GM12878 (cell line): ENCODE measurements around the gene LRRC2. TPM values are rescaled to one million over a fixed set of nuclear protein-coding genes. Genes with fewer than 3 reads are reported as not detected.

Experiments
- ATAC-seq: fragments of 200-7000 bp; cut with Tn5 transposase; 3 replicates; pipeline ENCODE4 v1.9.1; 2020; ENCODE audit warnings: mild to moderate bottlenecking, moderate library complexity
- BruUV-seq: library from RNA; stranded (reverse); fragments of 400-500 nt; replicated peaks from 2 replicates; lab custom pipeline; 2021; lab: Mats Ljungman, UMichigan
- CTCF ChIA-PET: fragments of 300-600 bp; sonication (Branson Sonifier 250); formaldehyde crosslinking; extraction: SDS; loops from one replicate; lab custom pipeline; 2021; ENCODE audit warnings: inconsistent platforms; lab: Yijun Ruan, JAX
- POLR2A ChIA-PET: fragments of 350-600 bp; formaldehyde crosslinking; extraction: SDS; loops from one replicate; lab custom pipeline; 2021; ENCODE audit warnings: inconsistent platforms; lab: Charles Lee
- RAD21 ChIA-PET: fragments of 300-600 bp; sonication (Branson Sonifier 250); formaldehyde crosslinking; loops from one replicate; lab custom pipeline; 2023; ENCODE audit warnings: antibody characterized with exemption; ENCODE audit not compliant: unreplicated experiment; lab: Charles Lee
- SMC1A ChIA-PET: fragments of 300-600 bp; sonication (Branson Sonifier 250); formaldehyde crosslinking; loops from one replicate; lab custom pipeline; 2023; ENCODE audit not compliant: unreplicated experiment, uncharacterized antibody; lab: Charles Lee
- DNase-seq: peaks from one replicate; pipeline ENCODE4 v3.0.0-alpha.2; 2011; ENCODE audit warnings: low read depth, low spot score
- FAIRE-seq: peaks from 3 replicates; lab custom pipeline; 2011; peaks lifted over from hg19 to GRCh38; lab: Jason Lieb, UNC
- H2AFZ ChIP-seq: 2 replicates; pipeline ENCODE4 v1.6.0; 2011; ENCODE audit warnings: low read depth, low read length, control low read depth; ENCODE audit not compliant: control insufficient read depth
- H3K27ac ChIP-seq: 2 replicates; pipeline ENCODE4 v1.5.1; 2011; ENCODE audit warnings: control low read depth; ENCODE audit not compliant: control insufficient read depth, insufficient read depth
- H3K27me3 ChIP-seq, 2 experiments: replicated peaks in 1 of 2; 2 replicates each; pipeline versions ENCODE4 v1.6.0 to v1.6.1; 2011; ENCODE audit warnings: low read length in 1 of 2; ENCODE audit not compliant: control insufficient read depth in 2 of 2, insufficient read depth in 2 of 2
- H3K36me3 ChIP-seq, 2 experiments: 2 replicates each; pipeline ENCODE4 v1.5.1; 2011; ENCODE audit warnings: low read length in 1 of 2; ENCODE audit not compliant: control insufficient read depth in 2 of 2, insufficient read depth in 2 of 2
- H3K4me1 ChIP-seq: 2 replicates; pipeline ENCODE4 v1.6.1; 2011; ENCODE audit warnings: mild to moderate bottlenecking, low read length, moderate library complexity, mixed read lengths; ENCODE audit not compliant: control insufficient read depth, insufficient read depth
- H3K4me2 ChIP-seq: 2 replicates; pipeline ENCODE4 v1.6.0; 2011; ENCODE audit warnings: control low read depth; ENCODE audit not compliant: control insufficient read depth, insufficient read depth
- H3K4me3 ChIP-seq: fragments of 200-600 bp; sonication (generic); 2 replicates; pipeline ENCODE4 v1.5.1; 2016
- H3K79me2 ChIP-seq: 2 replicates; pipeline ENCODE4 v1.6.0; 2011; ENCODE audit warnings: low read length; ENCODE audit not compliant: control insufficient read depth, insufficient read depth
- H3K9ac ChIP-seq: 2 replicates; pipeline ENCODE4 v1.8.0; 2011; ENCODE audit warnings: low read length, control low read depth, mixed read lengths; ENCODE audit not compliant: control insufficient read depth, insufficient read depth
- H3K9me3 ChIP-seq: replicated peaks from 3 replicates; pipeline ENCODE4 v1.5.1; 2011; ENCODE audit warnings: mild to moderate bottlenecking, low read length; ENCODE audit not compliant: control insufficient read depth, insufficient read depth
- H4K20me1 ChIP-seq: 2 replicates; pipeline ENCODE4 v1.6.0; 2011; ENCODE audit not compliant: control insufficient read depth, insufficient read depth
- BCL3 ChIP-seq: IDR thresholded peaks from 2 replicates; pipeline ENCODE4 v1.6.1; 2011; ENCODE audit warnings: borderline replicate concordance, low read depth, mild to moderate bottlenecking, moderate library complexity, low read length; ENCODE audit not compliant: insufficient read depth, poor library complexity, severe bottlenecking
- CHD2 ChIP-seq: IDR thresholded peaks from 2 replicates; pipeline ENCODE4 v1.6.1; 2011; ENCODE audit warnings: low read depth, low read length, improper control_type of control experiment, borderline replicate concordance
- E4F1 ChIP-seq: fragments of 450-650 bp; IDR thresholded peaks from 2 replicates; pipeline ENCODE4 v1.6.1; 2018; ENCODE audit warnings: borderline replicate concordance, mild to moderate bottlenecking; ENCODE audit not compliant: partially characterized antibody
- HDAC6 ChIP-seq: fragments of 200-600 bp; sonication (generic); IDR thresholded peaks from one replicate; pipeline ENCODE4 v1.8.0; 2017; ENCODE audit warnings: antibody characterized with exemption; ENCODE audit not compliant: unreplicated experiment
- KDM1A ChIP-seq: fragments of 200-600 bp; sonication (generic); IDR thresholded peaks from 2 replicates; pipeline ENCODE4 v1.6.1; 2016; ENCODE audit warnings: borderline replicate concordance
- MYC ChIP-seq: IDR thresholded peaks from 2 replicates; pipeline ENCODE4 v1.6.1; 2011; ENCODE audit warnings: mild to moderate bottlenecking, low read length, moderate library complexity, inconsistent platforms; ENCODE audit not compliant: insufficient read depth, insufficient replicate concordance, insufficient read length, severe bottlenecking
- NKRF ChIP-seq: fragments of 450-650 bp; conservative IDR thresholded peaks from 2 replicates; pipeline ENCODE4 v1.6.1; 2017; ENCODE audit warnings: mild to moderate bottlenecking, moderate library complexity
- PKNOX1 ChIP-seq: fragments of 450-650 bp; IDR thresholded peaks from 2 replicates; pipeline ENCODE4 v1.6.1; 2016; ENCODE audit warnings: mild to moderate bottlenecking
- SRF ChIP-seq, 2 experiments: IDR thresholded peaks; 2 replicates each; pipeline ENCODE4 v1.6.1; 2011; ENCODE audit warnings: low read depth in 2 of 2, low read length in 2 of 2, mild to moderate bottlenecking in 1 of 2, moderate library complexity in 1 of 2
- TCF12 ChIP-seq: IDR thresholded peaks from 2 replicates; pipeline ENCODE4 v1.6.1; 2011; ENCODE audit warnings: low read depth, mild to moderate bottlenecking, low read length
- TCF3 ChIP-seq: IDR thresholded peaks from 2 replicates; pipeline ENCODE4 v1.6.1; 2012; ENCODE audit warnings: low read depth, mild to moderate bottlenecking, low read length, borderline replicate concordance; ENCODE audit not compliant: insufficient read depth
- ZBED1 ChIP-seq: IDR thresholded peaks from 2 replicates; pipeline ENCODE4 v1.6.1; 2016; ENCODE audit warnings: borderline replicate concordance
- ZNF207 ChIP-seq: fragments of 450-650 bp; IDR thresholded peaks from 2 replicates; pipeline ENCODE4 v1.6.1; 2014; ENCODE audit warnings: antibody characterized with exemption, mild to moderate bottlenecking, borderline replicate concordance
- ZSCAN29 ChIP-seq: fragments of 450-650 bp; IDR thresholded peaks from 2 replicates; pipeline ENCODE4 v1.6.1; 2017; ENCODE audit warnings: mild to moderate bottlenecking, moderate library complexity
- WGBS: methylation state at CpG from one replicate; pipeline ENCODE4 v1.1.6; 2016; ENCODE audit warnings: low lambda C conversion rate; ENCODE audit not compliant: insufficient replicate concordance, insufficient coverage; ENCODE audit errors: missing lambda C conversion rate; 5-methylcytosine and 5-hydroxymethylcytosine counted together
- in situ Hi-C: fragments of 300-500 bp; cut with MboI; formaldehyde crosslinking; loops from 9 replicates; pipeline ENCODE4 v1.14.3; 2018; ENCODE audit warnings: mixed read lengths
- intact Hi-C: fragments of 100-400 bp; cut with micrococcal nuclease; formaldehyde crosslinking; loops from one replicate; pipeline ENCODE4 v1.14.2; 2022; ENCODE audit not compliant: unreplicated experiment
- polyA plus RNA-seq, 11 experiments: library from polyadenylated mRNA; depleted of rRNA in 4 of 11; unstranded in 6 of 11; stranded (reverse) in 5 of 11; fragments of >200 nt; fragmentation: Nextera tagmentation in 4 of 11; fragmentation: Illumina TruSeq in 1 of 11; extraction: Ambion mirVana in 4 of 11; extraction: Trizol in 1 of 11; gene quantifications; 1 replicate in 1 of 11; 2 replicates in 10 of 11; pipeline versions ENCODE4 v1.2.1 to v1.2.3, GENCODE V29; 2011 to 2016; ENCODE audit warnings: inconsistent platforms in 2 of 11, missing spikeins in 2 of 11, low read depth in 1 of 11
- total RNA-seq, 4 experiments: library from RNA; depleted of rRNA in 3 of 4; stranded (reverse); fragments of >200 nt in 3 of 4; fragmentation: Illumina TruSeq in 1 of 4; extraction: Trizol in 1 of 4; gene quantifications; 2 replicates each; pipeline versions ENCODE4 v1.2.1 to v1.2.3, GENCODE V29; 2013 to 2021

LRRC2 gene
- total and polyA plus RNA-seq, 10 of the 15 experiments (the other 5 are each of a cell fraction or from before 2014, with no cell fraction given): not detected

GRCh38 chr3:46585799-46586693, 19.9 kb upstream of the LRRC2 start:
- Histone ChIP-seq H3K36me3 (no peaks in the 10 kb centered on the region), H3K27me3 (peaks cover 0 to 3% of the 10 kb centered on the region in 2 experiments; a peak in 3 of 4 replicates), H4K20me1 (no peaks in the 10 kb centered on the region), H2AFZ (no peak overlapping the region), H3K4me3 (no peak overlapping the region), H3K27ac (no peak overlapping the region), H3K9ac (no peak overlapping the region), H3K4me1 (no peaks in the 10 kb centered on the region), H3K9me3 (no peaks in the 10 kb centered on the region), H3K79me2 (no peaks in the 10 kb centered on the region), H3K4me2 (no peak overlapping the region)
- no peak for DNase-seq
- WGBS: 33% methylated on average over 5 of the region's 5 CpGs
- no peak for FAIRE-seq
- intact Hi-C loops: no loop called here
- no TSS peak for BruUV-seq
- ChIA-PET CTCF (interaction anchor here (0.6 to 1.1 kb wide), 2 partner anchors 27 to 44 kb away, joined by 3 to 4 read pairs; no protein-coding TSS in a partner anchor), RAD21 (interaction anchor here (0.5 to 1.3 kb wide), 2 partner anchors 19 to 97 kb away, joined by 3 to 5 read pairs; no protein-coding TSS in a partner anchor), SMC1A (interaction anchor here (1.0 kb wide), 1 partner anchor 12 kb away, joined by 3 read pairs; no protein-coding TSS in a partner anchor), POLR2A (interaction anchor here (0.5 kb wide), 1 partner anchor 16 kb away, joined by 3 read pairs; no protein-coding TSS in a partner anchor)
- in situ Hi-C loops: no loop called here
- ATAC-seq: no peak
- TF ChIP-seq ZBED1 (no peak), TCF3 (no peak), CHD2 (no peak), ZSCAN29 (no peak), SRF (IDR thresholded peaks at IDR 0.05; ENCODE audit: low read depth in 2 of 2, low read length in 2 of 2) (no peak), PKNOX1 (no peak), KDM1A (no peak), E4F1 (no peak), BCL3 (no peak), NKRF (no peak), MYC (no peak), ZNF207 (no peak), TCF12 (no peak), HDAC6 (no peak)
